Measurements from ENCODE around the gene RAD51B. TPM values are rescaled to one million over a fixed set of nuclear protein-coding genes. Genes with fewer than 3 reads are reported as not detected.

Gene RAD51B
- total RNA-seq, 1 experiment from 2014 or later = 20.0 TPM

DNA sequence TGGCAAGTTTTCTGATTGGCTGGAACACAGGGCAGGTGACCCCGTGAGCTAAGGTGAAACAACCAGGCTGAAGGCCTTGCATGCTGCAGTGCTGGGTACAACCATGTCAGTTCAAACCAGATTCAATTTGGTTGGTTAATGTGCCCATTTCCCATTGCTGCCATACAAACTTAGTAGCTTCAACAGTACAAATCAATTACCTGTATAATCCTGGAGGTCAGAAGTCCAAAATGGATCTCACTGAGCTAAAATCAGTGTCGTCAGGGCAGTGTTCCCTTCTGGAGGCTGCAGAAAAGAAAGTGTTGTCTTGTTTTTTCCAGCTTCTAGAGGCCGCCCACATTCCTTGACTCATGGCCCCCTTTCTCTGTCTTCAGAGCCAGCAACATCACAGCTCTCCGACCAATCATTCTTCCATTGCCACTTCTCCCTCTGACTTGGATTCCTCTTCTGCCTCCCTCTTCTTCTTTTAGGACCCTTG is 751.6 kb downstream of the RAD51B start:
- H3K9me3 ChIP-seq (ENCODE audit: control insufficient read depth in 1 of 2, insufficient read depth in 1 of 2, low read depth in 1 of 2, low read length in 2 of 2) = no peaks in the 10 kb centered on the region
- H3K9ac ChIP-seq (ENCODE audit: low read length) = no peak overlapping the region
- no peak overlapping the region for H2AFZ ChIP-seq (ENCODE audit: low read depth, low read length, poor library complexity, severe bottlenecking)
- no peak overlapping the region for H3K27ac ChIP-seq (ENCODE audit: low read depth, low read length)
- no peaks in the 10 kb centered on the region for H3K36me3 ChIP-seq (ENCODE audit: control insufficient read depth in 1 of 2, insufficient read depth in 2 of 2, low read length in 2 of 2)
- no peaks in the 10 kb centered on the region for H3K27me3 ChIP-seq (ENCODE audit: insufficient read depth, low read length)
- no peaks in the 10 kb centered on the region for H3K9me2 ChIP-seq (ENCODE audit: insufficient read depth)
- peaks cover 24 to 32% of the 10 kb centered on the region in 2 experiments for H3K4me1 ChIP-seq (ENCODE audit: control insufficient read depth in 1 of 2, insufficient read depth in 2 of 2, low read length in 2 of 2)
- POLR2A ChIA-PET = no interaction called here
- ATAC-seq = no peak
- no peak for TF ChIP-seq TCF7L2 (IDR thresholded peaks at IDR 0.05; ENCODE audit: borderline replicate concordance, extremely low read depth, insufficient read depth, insufficient read length)
- no peak for TF ChIP-seq EGR1 (IDR thresholded peaks at IDR 0.05; ENCODE audit: low read depth)
- no peak for TF ChIP-seq CEBPB (IDR thresholded peaks at IDR 0.05; ENCODE audit: low read depth)
- TF ChIP-seq, protein P1, sequence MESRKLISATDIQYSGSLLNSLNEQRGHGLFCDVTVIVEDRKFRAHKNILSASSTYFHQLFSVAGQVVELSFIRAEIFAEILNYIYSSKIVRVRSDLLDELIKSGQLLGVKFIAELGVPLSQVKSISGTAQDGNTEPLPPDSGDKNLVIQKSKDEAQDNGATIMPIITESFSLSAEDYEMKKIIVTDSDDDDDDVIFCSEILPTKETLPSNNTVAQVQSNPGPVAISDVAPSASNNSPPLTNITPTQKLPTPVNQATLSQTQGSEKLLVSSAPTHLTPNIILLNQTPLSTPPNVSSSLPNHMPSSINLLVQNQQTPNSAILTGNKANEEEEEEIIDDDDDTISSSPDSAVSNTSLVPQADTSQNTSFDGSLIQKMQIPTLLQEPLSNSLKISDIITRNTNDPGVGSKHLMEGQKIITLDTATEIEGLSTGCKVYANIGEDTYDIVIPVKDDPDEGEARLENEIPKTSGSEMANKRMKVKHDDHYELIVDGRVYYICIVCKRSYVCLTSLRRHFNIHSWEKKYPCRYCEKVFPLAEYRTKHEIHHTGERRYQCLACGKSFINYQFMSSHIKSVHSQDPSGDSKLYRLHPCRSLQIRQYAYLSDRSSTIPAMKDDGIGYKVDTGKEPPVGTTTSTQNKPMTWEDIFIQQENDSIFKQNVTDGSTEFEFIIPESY (IDR thresholded peaks at IDR 0.05; ENCODE audit: extremely low read depth, insufficient replicate concordance, low read length) = no peak
- no peak for TF ChIP-seq SRF (IDR thresholded peaks at IDR 0.05; ENCODE audit: low read depth)
- TF ChIP-seq EZH2 (IDR thresholded peaks at IDR 0.05) = no peak
- TF ChIP-seq, protein P2, sequence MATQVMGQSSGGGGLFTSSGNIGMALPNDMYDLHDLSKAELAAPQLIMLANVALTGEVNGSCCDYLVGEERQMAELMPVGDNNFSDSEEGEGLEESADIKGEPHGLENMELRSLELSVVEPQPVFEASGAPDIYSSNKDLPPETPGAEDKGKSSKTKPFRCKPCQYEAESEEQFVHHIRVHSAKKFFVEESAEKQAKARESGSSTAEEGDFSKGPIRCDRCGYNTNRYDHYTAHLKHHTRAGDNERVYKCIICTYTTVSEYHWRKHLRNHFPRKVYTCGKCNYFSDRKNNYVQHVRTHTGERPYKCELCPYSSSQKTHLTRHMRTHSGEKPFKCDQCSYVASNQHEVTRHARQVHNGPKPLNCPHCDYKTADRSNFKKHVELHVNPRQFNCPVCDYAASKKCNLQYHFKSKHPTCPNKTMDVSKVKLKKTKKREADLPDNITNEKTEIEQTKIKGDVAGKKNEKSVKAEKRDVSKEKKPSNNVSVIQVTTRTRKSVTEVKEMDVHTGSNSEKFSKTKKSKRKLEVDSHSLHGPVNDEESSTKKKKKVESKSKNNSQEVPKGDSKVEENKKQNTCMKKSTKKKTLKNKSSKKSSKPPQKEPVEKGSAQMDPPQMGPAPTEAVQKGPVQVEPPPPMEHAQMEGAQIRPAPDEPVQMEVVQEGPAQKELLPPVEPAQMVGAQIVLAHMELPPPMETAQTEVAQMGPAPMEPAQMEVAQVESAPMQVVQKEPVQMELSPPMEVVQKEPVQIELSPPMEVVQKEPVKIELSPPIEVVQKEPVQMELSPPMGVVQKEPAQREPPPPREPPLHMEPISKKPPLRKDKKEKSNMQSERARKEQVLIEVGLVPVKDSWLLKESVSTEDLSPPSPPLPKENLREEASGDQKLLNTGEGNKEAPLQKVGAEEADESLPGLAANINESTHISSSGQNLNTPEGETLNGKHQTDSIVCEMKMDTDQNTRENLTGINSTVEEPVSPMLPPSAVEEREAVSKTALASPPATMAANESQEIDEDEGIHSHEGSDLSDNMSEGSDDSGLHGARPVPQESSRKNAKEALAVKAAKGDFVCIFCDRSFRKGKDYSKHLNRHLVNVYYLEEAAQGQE (IDR thresholded peaks at IDR 0.05; ENCODE audit: low read depth) = no peak
- TF ChIP-seq POLR2A (IDR thresholded peaks at IDR 0.05; ENCODE audit: borderline replicate concordance, extremely low read depth, insufficient read depth, insufficient read length) = no peak
- no peak for TF ChIP-seq CBX3 (IDR thresholded peaks at IDR 0.05; ENCODE audit: low read depth)
- no peak for TF ChIP-seq ATF3 (IDR thresholded peaks at IDR 0.05)
- no peak for TF ChIP-seq FOSL1 (IDR thresholded peaks at IDR 0.05; ENCODE audit: low read depth)
- no peak for TF ChIP-seq SP1 (IDR thresholded peaks at IDR 0.05; ENCODE audit: low read depth)
- no peak for TF ChIP-seq ZNF274 (IDR thresholded peaks at IDR 0.05; ENCODE audit: low read depth, low read length)
- TF ChIP-seq RAD21 (IDR thresholded peaks at IDR 0.05; ENCODE audit: low read depth) = no peak
- TF ChIP-seq ZFX (IDR thresholded peaks at IDR 0.05) = no peak
- TF ChIP-seq SIN3A (IDR thresholded peaks at IDR 0.05; ENCODE audit: low read depth) = no peak
- no peak overlapping the region for H3K4me3 ChIP-seq (replicated peaks in 1 of 2; ENCODE audit: low read depth in 1 of 2, low read length in 2 of 2)
- BruUV-seq (replicated peaks) = no TSS peak
- RAD21 ChIA-PET (ENCODE audit: low non-redundant PET in 1 of 2, low total read pairs in 2 of 2, uncharacterized antibody in 2 of 2, unreplicated experiment in 2 of 2) = no interaction called here
- no peak for DNase-seq (ENCODE audit: low read depth, low spot score)
- no peak overlapping the region for H3K4me2 ChIP-seq (ENCODE audit: low read length)
- no peaks in the 10 kb centered on the region for H4K20me1 ChIP-seq (ENCODE audit: insufficient read depth)
- CTCF ChIA-PET = no interaction called here
- no peaks in the 10 kb centered on the region for H3K79me2 ChIP-seq (ENCODE audit: insufficient read depth, low read length)
- intact Hi-C loops (cut with micrococcal nuclease) = no loop called here

All from HCT116 (cell line).